Effector memory CD8-positive, alpha-beta T cell (primary cell): Measurements from ENCODE around the gene ZBTB46.
"Not testable (repeated sequence)": the region's sequence is repeated elsewhere in the genome, so short reads cannot be mapped to it uniquely, and the experiment has no call there.

Experiments used
- ATAC-seq: fragments of 150-1000 bp; cut with Tn5 transposase; replicated peaks from 2 replicates; pipeline ENCODE4 v1.10.0; 2021; ENCODE audit warnings: mild to moderate bottlenecking, moderate library complexity
- DNase-seq, 3 experiments: peaks; one replicate each; pipeline ENCODE4 v3.0.0; 2021
- H3K27ac Mint-ChIP-seq, 2 donors: one replicate each; pipeline ENCODE4 v1.8.0; 2022; ENCODE audit warnings: mild to moderate bottlenecking in 2 of 2, mixed read lengths in 2 of 2, moderate library complexity in 2 of 2
- H3K27me3 Mint-ChIP-seq, 2 donors: one replicate each; pipeline ENCODE4 v1.8.0; 2022; ENCODE audit warnings: mixed read lengths in 2 of 2
- H3K36me3 Mint-ChIP-seq: one replicate; pipeline ENCODE4 v1.8.0; 2022; ENCODE audit warnings: mild to moderate bottlenecking, moderate library complexity, mixed read lengths; ENCODE audit not compliant: insufficient read depth
- H3K4me1 Mint-ChIP-seq, 2 donors: one replicate each; pipeline ENCODE4 v1.8.0; 2022; ENCODE audit warnings: low read depth in 2 of 2, mixed read lengths in 2 of 2
- H3K4me3 Mint-ChIP-seq, 2 donors: one replicate each; pipeline ENCODE4 v1.8.0; 2022; ENCODE audit warnings: mild to moderate bottlenecking in 2 of 2, mixed read lengths in 2 of 2, moderate library complexity in 2 of 2
- H3K9me3 Mint-ChIP-seq, 2 donors: one replicate each; pipeline ENCODE4 v1.8.0; 2022; ENCODE audit warnings: mixed read lengths in 2 of 2

Gene ZBTB46

DNA sequence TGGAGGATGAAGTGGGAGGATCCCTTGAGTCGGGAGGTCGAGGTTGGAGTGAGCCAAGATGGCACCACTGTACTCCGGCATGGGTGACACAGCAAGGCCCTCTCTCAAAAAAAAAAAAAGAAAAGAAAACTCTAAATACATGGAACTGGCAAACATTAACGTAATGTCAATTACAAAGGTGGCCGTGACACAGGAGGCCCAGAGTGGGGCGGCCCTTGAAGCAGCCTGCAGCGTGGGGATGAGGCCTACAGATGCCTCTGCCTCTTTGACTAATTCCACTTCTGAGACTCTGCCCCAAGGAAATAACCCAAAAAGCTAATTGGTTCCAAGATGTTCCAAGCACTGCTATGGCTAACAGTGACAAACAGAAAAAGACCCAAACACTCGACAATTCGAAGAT, 21.2 kb downstream of the ZBTB46 start:
- DNase-seq (no peak), ATAC-seq (no peak)
- H3K4me3 Mint-ChIP-seq: no peak overlapping the region
- H3K4me1 Mint-ChIP-seq: no peaks in the 10 kb centered on the region
- no peak overlapping the region for H3K27ac Mint-ChIP-seq
- no peaks in the 10 kb centered on the region for H3K9me3 Mint-ChIP-seq
- H3K36me3 Mint-ChIP-seq: no peaks in the 10 kb centered on the region
- peaks cover 0 to 21% of the 10 kb centered on the region in 2 donors for H3K27me3 Mint-ChIP-seq

- DNase-seq: no peak
- peaks cover 5 to 26% of the 10 kb centered on the region in 2 donors for H3K27me3 Mint-ChIP-seq
- no peaks in the 10 kb centered on the region for H3K36me3 Mint-ChIP-seq
- no peaks in the 10 kb centered on the region for H3K4me1 Mint-ChIP-seq
- H3K9me3 Mint-ChIP-seq: no peaks in the 10 kb centered on the region
- no peak overlapping the region for H3K4me3 Mint-ChIP-seq
- H3K27ac Mint-ChIP-seq: no peak overlapping the region
- no peak for ATAC-seq
These were observed 21.9 kb downstream of the ZBTB46 start for GRCh38 chr20:63808964-63809674.

DNA sequence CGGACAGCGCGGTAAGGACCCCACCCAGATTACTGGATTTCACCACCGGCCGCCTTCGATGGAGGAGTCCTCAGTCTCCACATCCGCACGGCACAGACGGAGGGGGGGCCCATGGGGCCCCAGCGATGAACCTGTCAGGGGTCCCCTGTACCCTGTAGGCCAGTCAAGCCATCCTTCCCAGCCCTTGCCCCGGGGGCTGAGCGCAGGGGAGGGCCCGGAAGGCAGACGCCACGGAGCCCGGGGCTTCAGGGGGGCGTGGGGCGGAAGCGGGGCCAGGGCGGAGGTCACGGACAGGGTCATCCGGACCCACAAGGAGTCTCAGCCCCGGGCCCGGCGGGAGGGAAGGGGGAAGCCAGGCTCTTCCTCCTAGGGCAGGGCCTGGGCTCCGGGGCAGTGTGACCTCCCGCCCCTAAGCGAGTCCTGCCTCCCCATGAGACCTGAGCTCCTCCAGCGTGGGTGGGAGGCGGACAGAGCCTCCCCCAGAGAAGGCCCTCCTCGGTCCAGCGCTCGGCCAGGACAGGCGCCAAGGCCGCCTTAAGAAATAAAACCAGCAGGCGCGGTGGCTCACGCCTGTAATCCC, 22.8 kb downstream of the ZBTB46 start:
- H3K36me3 Mint-ChIP-seq: no peaks in the 10 kb centered on the region
- H3K4me1 Mint-ChIP-seq: peaks cover 0 to 4% of the 10 kb centered on the region in 2 donors
- H3K4me3 Mint-ChIP-seq: no peak overlapping the region
- no peak for DNase-seq
- H3K9me3 Mint-ChIP-seq: no peaks in the 10 kb centered on the region
- peaks cover 13 to 35% of the 10 kb centered on the region in 2 donors for H3K27me3 Mint-ChIP-seq
- no peak overlapping the region for H3K27ac Mint-ChIP-seq
- ATAC-seq: no peak

GRCh38 chr20:63807654-63808053, 23.4 kb downstream of the ZBTB46 start:
- Mint-ChIP-seq H3K36me3 (no peaks in the 10 kb centered on the region), H3K4me3 (no peak overlapping the region), H3K4me1 (peaks cover 0 to 4% of the 10 kb centered on the region in 2 donors), H3K27me3 (peaks cover 13 to 41% of the 10 kb centered on the region in 2 donors), H3K9me3 (no peaks in the 10 kb centered on the region), H3K27ac (no peak overlapping the region)
- ATAC-seq (no peak), DNase-seq (no peak)

DNA sequence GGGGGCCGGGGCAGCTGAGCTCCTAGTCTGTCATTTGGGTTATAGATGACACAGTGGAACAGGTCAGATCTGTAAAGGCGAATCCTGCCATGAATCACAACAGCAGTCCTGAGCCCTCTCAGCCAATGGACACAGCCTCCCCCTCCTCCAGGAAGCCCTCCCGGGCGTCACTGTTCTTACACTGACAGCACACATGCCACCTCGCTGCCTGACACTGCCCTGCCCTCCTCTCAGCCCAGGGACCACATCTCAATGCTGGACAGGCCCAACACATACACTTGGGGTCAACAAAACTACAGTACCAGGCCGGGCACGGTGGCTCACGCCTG, 26.8 kb downstream of the ZBTB46 start:
- Mint-ChIP-seq H3K4me3 (no peak overlapping the region), H3K36me3 (no peaks in the 10 kb centered on the region)
- no peak for ATAC-seq

GRCh38 chr20:63802469-63803240, 28.4 kb downstream of the ZBTB46 start:
- Mint-ChIP-seq H3K27ac (no peak overlapping the region), H3K4me1 (peaks cover 0 to 4% of the 10 kb centered on the region in 2 donors), H3K9me3 (no peaks in the 10 kb centered on the region), H3K4me3 (no peak overlapping the region), H3K36me3 (no peaks in the 10 kb centered on the region), H3K27me3 (peaks cover 19 to 40% of the 10 kb centered on the region in 2 donors)
- DNase-seq: no peak
- no peak for ATAC-seq

More for the DNA sequence above, 26.8 kb downstream of the ZBTB46 start:
- peak overlapping the region in 1 of 2 donors; percentile 6 for H3K27ac Mint-ChIP-seq
- H3K9me3 Mint-ChIP-seq: no peaks in the 10 kb centered on the region
- peaks cover 19 to 41% of the 10 kb centered on the region in 2 donors for H3K27me3 Mint-ChIP-seq
- DNase-seq: no peak
- peaks cover 0 to 4% of the 10 kb centered on the region in 2 donors for H3K4me1 Mint-ChIP-seq

DNA sequence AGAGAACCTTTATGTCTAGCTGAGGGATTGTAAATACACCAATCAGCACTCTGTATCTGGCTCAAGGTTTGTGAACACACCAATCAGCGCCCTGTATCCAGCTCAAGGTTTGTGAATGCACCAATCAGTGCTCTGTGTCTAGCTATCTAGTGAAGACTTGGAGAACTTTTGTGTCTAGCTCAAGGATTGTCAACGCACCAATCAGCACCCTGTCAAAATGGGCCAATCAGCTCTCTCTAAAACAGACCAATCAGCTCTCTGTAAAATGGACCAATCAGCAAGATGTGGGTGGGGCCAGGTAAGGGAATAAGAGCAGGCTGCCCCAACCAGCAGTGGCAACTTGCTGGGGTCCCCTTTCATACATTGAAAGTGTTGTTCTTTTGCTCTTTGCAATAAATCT, 29.9 kb downstream of the ZBTB46 start:
- H3K27me3 Mint-ChIP-seq: peaks cover 19 to 40% of the 10 kb centered on the region in 2 donors
- H3K27ac Mint-ChIP-seq, H3K36me3 Mint-ChIP-seq, ATAC-seq, H3K9me3 Mint-ChIP-seq, DNase-seq, H3K4me3 Mint-ChIP-seq, H3K4me1 Mint-ChIP-seq: not testable (repeated sequence)

- H3K27ac Mint-ChIP-seq, DNase-seq, ATAC-seq, H3K4me3 Mint-ChIP-seq, H3K4me1 Mint-ChIP-seq, H3K9me3 Mint-ChIP-seq, H3K36me3 Mint-ChIP-seq: not testable (repeated sequence)
- H3K27me3 Mint-ChIP-seq: peaks cover 19 to 44% of the 10 kb centered on the region in 2 donors
These were observed 30.7 kb downstream of the ZBTB46 start for GRCh38 chr20:63800411-63800810.

- not testable (repeated sequence) for H3K27ac Mint-ChIP-seq, H3K4me1 Mint-ChIP-seq, DNase-seq, H3K4me3 Mint-ChIP-seq, ATAC-seq, H3K36me3 Mint-ChIP-seq, H3K9me3 Mint-ChIP-seq
- peaks cover 14 to 44% of the 10 kb centered on the region in 2 donors for H3K27me3 Mint-ChIP-seq
These were observed 31.9 kb downstream of the ZBTB46 start for GRCh38 chr20:63799127-63799526.

- DNase-seq, H3K36me3 Mint-ChIP-seq, H3K4me1 Mint-ChIP-seq, H3K27ac Mint-ChIP-seq, ATAC-seq, H3K4me3 Mint-ChIP-seq, H3K9me3 Mint-ChIP-seq: not testable (repeated sequence)
- H3K27me3 Mint-ChIP-seq: peaks cover 11 to 47% of the 10 kb centered on the region in 2 donors
These were observed 33.9 kb downstream of the ZBTB46 start for GRCh38 chr20:63797175-63797574.

DNA sequence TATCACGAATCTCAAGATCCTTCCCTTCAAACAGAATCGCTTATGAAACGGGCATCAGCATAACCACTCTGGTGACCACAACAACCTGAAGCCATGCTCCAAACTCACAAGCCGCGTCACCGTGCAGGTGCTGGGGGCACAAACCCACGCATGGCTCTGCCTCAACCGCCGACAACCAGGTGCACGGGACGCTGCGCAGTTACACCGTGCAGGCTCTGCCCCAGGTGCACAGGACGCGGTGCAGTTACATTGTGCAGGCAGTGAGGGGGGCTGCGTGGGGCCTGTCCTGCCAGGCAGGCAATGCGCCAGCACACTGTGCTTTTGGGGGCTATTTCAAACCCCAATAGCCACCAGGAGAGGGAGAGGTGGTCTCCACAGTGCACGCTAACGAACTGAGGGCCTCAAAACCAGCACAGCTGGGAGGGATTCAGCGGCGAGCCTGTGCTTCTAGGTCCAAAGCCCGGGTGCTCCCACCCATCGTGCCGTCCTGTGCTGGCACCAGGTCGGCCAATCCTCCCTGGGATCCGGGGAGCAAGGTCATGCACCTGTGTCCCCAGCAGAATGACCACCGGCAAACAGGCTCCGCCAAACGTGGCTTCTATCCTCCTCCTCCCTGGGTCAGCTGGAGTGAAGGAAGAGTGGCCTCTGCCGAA, 35.8 kb downstream of the ZBTB46 start:
- no peaks in the 10 kb centered on the region for H3K9me3 Mint-ChIP-seq
- H3K27me3 Mint-ChIP-seq: peaks cover 5 to 45% of the 10 kb centered on the region in 2 donors
- DNase-seq (no peak), ATAC-seq (no peak)
- H3K27ac Mint-ChIP-seq: no peak overlapping the region
- no peaks in the 10 kb centered on the region for H3K4me1 Mint-ChIP-seq
- H3K36me3 Mint-ChIP-seq: no peaks in the 10 kb centered on the region
- no peak overlapping the region for H3K4me3 Mint-ChIP-seq

GRCh38 chr20:63794614-63795013, 36.5 kb downstream of the ZBTB46 start:
- Mint-ChIP-seq H3K4me1 (no peaks in the 10 kb centered on the region), H3K27me3 (peaks cover 5 to 45% of the 10 kb centered on the region in 2 donors), H3K27ac (no peak overlapping the region), H3K4me3 (no peak overlapping the region), H3K9me3 (no peaks in the 10 kb centered on the region), H3K36me3 (no peaks in the 10 kb centered on the region)
- DNase-seq: no peak
- no peak for ATAC-seq

DNA sequence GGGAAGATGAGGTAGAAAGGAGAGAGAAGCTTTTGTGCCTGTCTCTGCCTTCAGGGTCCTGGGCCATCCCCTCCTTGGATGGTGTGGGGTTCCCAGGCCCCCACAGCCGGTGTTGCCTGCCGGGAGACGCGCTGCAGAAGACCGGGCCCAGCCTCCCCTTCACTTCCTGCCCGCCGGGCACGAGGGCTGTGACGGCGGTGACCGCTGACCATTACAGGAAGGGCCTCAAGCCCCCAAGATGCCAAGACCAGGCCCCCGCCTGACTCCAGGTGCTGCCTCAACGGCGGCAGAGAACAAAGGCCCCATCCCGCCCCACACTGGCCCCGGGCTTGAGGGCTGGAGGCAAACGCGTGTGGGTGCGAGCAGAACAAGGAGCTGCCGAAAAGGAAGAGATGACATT, 38.2 kb downstream of the ZBTB46 start:
- ATAC-seq: no peak
- Mint-ChIP-seq H3K27ac (no peak overlapping the region), H3K4me3 (no peak overlapping the region), H3K36me3 (peaks cover 4% of the 10 kb centered on the region), H3K9me3 (no peaks in the 10 kb centered on the region), H3K27me3 (peaks cover 10 to 51% of the 10 kb centered on the region in 2 donors), H3K4me1 (no peaks in the 10 kb centered on the region)
- no peak for DNase-seq
